Left forelimb (tissue), 1 donor: Measurements from ENCODE around the gene GRM1.

Source experiments
- DNase-seq: peaks from one replicate; pipeline ENCODE4 v3.0.0-alpha.2; 2018; ENCODE audit warnings: low spot score

The GRM1 gene

GRCh38 chr6:146028851-146029572 lies at the start of gene GRM1:
GRM1 (plus strand) TSS chr6:146029062; CDS start chr6:146029518, 456 bp downstream.
- no peak for DNase-seq

GRCh38 chr6:146009338-146009737 lies 19.5 kb upstream of the GRM1 start:
- no peak for DNase-seq

- DNase-seq, result no peak
These were observed 14.6 kb upstream of the GRM1 start for GRCh38 chr6:146014233-146014632.

- no peak for DNase-seq
These were observed 11.2 kb upstream of the GRM1 start for GRCh38 chr6:146017672-146018071.

GRCh38 chr6:146026873-146027272 lies 2.0 kb upstream of the GRM1 start:
- no peak for DNase-seq

- DNase-seq, result no peak
These were observed 1.1 kb upstream of the GRM1 start for GRCh38 chr6:146027586-146028251.

GRCh38 chr6:146028252-146028795 lies 538 bp upstream of the GRM1 start:
- peak; percentile 84 for DNase-seq

GRCh38 chr6:146029573-146030184 lies 817 bp downstream of the GRM1 start:
- no peak for DNase-seq

- DNase-seq, result no peak
These were observed 3.5 kb downstream of the GRM1 start for GRCh38 chr6:146032387-146032786.

GRCh38 chr6:146040360-146040759 lies 11.5 kb downstream of the GRM1 start:
- no peak for DNase-seq

- no peak for DNase-seq
These were observed 12.4 kb downstream of the GRM1 start for GRCh38 chr6:146041282-146041681.

- DNase-seq, result no peak
These were observed 18.5 kb downstream of the GRM1 start for GRCh38 chr6:146047371-146047770.

GRCh38 chr6:146050168-146050567 lies 21.3 kb downstream of the GRM1 start:
- no peak for DNase-seq

- DNase-seq, result no peak
These were observed 27.6 kb downstream of the GRM1 start for GRCh38 chr6:146056506-146056905.

- DNase-seq, result no peak
These were observed 36.8 kb downstream of the GRM1 start for GRCh38 chr6:146065690-146066089.

- DNase-seq, result no peak
These were observed 37.6 kb downstream of the GRM1 start for GRCh38 chr6:146066506-146066905.

- no peak for DNase-seq
These were observed 42.9 kb downstream of the GRM1 start for GRCh38 chr6:146071781-146072180.

- DNase-seq, result no peak
These were observed 49.1 kb downstream of the GRM1 start for GRCh38 chr6:146077992-146078391.

- DNase-seq, result no peak
These were observed 58.5 kb downstream of the GRM1 start for GRCh38 chr6:146087386-146087785.

GRCh38 chr6:146090474-146090873 lies 61.6 kb downstream of the GRM1 start:
- DNase-seq, result no peak

GRCh38 chr6:146092961-146093686 lies 64.3 kb downstream of the GRM1 start:
- no peak for DNase-seq

GRCh38 chr6:146095481-146095880 lies 66.6 kb downstream of the GRM1 start:
- no peak for DNase-seq
